Superior temporal gyrus (tissue), 1 donor: ENCODE results near the gene MAST4.

Experiments used
- DNase-seq: peaks from one replicate; pipeline ENCODE4 v3.0.0-alpha.2; 2016; ENCODE audit errors: extremely low spot score

The MAST4 gene

DNA sequence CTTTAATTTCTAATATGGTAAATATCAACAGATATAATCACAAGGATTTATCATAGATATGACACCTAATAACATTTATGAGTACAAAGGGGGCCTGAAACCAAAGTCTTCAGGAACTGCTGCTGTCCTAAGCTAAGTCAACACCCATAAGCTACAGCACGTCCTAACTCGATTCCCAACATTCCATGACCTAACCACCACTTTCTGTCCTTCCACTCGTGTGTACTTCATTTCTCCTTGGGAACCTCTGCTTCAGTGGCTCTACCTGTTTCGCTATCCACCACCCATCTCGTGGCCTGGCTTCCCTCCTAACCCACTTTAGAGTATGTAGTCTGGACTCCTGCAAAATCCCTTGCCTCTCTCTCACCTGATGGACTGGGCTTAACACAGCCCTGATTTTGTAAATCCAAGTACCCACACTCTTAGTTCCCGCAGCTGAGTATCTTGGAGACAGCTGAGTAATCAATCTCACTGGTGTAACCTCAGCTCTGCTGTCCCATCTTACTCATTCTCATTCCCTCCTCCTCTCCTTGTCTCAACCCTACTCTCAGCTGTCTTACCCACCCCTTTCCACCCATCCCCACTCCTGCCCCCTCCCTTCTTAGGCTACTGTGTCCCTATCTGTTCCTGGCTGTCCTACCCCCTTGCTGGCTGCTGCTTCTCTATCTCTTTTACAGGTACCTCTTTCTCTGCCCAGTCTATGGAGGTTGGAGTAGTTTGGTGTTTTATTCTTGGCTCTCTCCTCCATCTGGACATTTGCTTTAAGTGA is 101.8 kb downstream of the MAST4 start:
- no peak for DNase-seq

DNA sequence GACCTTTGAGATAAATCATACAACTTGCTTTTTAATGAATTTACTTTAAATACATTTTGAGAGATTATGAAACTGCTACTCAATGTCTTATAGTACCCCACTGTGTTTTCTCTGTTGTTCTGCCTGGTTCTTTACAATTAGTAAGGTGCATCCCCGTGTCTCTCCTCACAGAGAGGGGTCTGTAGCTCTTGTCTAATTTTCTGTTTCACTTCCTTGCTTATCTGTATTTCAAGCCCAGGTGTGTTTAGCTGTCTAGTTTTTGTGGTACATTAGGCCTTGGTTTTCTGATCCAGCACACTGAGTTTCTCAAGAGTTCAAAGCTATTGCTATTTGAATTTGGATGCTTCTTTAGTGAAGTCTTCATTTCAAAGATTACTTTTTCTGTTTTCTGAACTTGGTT is 105.1 kb downstream of the MAST4 start:
- DNase-seq, result no peak

DNA sequence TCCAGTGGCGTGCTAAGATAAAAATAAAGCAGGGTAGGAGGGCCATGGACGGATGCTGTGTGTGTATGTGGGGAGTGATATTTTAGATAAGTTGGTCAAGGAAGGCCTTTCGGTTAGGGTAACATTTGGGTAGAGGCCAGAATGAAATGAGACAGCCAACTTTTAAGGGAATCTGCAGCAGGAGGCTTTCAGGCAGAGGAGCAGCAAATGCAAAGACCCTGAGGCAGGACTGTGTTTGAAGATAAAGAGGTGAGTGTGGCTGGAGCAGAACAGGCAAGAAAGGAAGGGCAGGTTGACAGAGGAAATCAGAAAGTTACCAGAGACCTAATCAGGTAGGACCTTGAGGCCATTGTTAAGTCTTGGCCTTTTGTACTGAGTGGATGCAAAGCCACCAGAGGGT is 106.2 kb downstream of the MAST4 start:
- DNase-seq, result no peak

DNA sequence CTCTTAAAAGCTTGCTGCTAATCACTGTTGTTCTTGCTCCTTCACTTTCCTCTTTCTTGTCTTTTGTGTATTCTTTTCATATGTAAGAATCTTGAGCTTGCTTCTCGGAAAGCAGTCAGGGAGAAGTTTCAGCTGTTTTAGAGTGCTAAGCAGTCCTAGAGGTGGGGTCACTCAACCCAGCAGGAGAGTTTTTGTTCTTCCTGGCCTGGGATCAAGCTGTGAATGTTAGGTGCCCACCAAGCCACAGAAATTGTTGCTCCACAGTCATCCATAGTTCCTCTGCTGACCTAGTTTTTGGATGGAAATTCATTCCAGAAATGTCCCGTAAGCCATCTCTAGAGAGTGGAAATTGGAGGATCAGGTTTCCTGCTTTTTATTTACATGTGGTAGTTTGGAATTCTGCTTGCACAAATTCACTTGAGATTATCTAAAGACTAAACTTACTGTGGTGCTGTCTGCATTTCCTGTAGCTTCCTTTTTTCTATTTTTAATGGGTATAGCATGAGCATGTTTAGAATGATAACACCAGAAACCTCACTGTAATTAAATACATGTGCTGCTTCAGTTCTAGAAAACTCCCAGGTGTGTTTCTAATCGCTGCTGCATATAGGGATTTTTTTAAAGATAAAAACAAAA is 108.7 kb downstream of the MAST4 start:
- DNase-seq, result no peak

DNA sequence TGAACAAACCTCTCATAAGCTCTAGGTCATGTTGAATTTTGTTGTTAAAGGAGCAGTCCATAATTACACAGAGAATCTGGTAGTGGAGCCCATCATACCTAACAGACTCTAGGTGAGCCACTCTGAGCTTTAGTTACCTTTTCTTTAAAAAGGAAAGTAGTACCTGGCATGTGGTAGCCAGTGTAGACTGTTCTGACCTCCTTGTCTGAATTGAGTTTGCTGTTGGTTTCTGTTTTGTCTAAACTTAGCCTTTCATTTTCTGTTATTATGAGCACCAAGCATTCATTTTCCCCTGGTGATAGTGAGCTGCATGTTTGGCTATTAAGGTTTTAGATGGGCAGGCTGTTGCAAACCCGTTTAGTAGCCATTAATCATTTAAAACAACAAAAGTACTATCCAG is 112.2 kb downstream of the MAST4 start:
- DNase-seq, result no peak

DNA sequence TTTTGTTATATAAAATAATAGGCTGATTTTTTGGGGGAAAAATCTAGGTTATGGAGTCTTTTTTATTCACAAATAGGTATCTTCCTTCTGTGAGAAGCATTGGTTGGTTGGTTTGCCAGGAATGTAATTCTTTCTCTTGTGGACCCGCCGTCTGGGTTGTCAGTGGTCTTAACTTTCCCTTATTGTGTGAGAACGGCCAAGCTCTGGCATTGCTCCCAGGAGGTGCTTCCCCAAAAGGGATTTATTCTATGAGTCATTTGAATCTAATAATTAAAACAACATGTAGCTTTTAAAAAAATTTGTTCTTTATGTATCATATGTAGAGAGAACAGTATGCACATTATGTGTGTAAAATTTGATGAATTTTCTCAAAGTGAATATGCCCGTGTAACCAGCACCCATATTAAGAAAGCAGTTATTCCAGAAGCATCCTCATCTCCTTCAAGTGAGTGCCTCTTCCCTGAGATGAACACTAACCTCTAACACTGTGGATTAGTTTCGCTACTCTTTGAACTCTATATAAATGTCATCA is 114.4 kb downstream of the MAST4 start:
- DNase-seq, result no peak

DNA sequence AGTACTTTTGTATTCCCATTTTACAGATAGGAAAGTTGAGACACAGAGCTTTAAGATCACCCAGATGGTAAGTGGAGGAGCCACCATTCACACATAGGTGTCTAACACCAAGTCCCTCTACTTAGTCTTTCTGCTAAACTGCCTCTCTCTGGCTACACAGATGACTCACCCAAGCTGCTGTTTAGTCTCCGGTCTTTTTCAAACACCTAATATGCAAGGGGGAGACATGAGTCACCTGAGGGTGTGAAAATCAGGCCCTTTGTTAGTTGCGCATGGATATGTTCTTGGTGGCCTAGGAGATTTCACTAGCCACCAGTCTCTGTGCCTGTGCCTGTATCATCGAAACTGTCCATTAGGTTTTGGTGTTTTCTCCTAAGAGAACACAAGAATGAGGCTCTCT is 117.8 kb downstream of the MAST4 start:
- no peak for DNase-seq

DNA sequence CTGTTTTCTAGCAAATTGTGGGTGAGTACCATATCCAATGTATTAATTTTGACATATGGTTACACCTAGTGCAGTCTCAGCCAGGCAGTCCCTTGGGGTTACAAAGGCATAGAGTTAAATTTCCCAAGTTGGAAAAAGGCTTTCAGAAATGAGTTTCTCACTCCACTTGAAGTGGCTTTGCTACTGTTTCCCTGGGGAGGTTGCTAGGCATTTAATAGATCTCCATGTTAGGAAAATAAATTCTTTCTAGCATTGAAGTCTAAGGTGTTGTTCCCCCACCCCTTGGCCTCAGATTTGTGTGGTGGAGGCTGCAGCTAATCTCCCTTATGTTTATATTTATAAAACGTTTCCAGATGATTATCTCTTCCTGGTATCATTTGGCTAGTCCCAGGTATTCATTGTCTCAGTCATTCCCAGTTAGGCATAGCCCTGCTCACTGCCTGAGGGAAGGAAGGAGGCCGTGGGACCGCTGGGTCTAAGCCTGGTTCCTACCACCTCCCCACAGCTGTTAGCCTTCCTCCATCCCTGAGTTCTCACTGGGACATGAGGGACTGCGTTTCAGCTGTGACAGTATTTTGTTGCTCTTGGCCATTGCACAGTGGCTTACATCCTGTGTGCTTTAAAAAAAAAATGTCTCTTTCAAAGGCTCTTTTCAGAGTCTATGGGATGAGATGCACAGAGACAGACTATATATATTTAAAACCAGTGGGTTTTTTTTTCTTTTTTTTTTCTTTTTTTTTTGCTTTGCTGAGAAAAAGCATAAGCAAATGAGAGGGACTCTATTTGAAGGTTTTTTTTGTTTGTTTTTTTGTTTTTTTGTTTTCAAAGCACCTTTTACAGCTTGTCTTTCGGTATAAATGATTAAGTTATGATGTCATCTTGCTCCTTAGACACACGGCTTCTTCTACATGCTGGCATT is 121.5 kb downstream of the MAST4 start:
- peak; percentile 30 for DNase-seq

DNA sequence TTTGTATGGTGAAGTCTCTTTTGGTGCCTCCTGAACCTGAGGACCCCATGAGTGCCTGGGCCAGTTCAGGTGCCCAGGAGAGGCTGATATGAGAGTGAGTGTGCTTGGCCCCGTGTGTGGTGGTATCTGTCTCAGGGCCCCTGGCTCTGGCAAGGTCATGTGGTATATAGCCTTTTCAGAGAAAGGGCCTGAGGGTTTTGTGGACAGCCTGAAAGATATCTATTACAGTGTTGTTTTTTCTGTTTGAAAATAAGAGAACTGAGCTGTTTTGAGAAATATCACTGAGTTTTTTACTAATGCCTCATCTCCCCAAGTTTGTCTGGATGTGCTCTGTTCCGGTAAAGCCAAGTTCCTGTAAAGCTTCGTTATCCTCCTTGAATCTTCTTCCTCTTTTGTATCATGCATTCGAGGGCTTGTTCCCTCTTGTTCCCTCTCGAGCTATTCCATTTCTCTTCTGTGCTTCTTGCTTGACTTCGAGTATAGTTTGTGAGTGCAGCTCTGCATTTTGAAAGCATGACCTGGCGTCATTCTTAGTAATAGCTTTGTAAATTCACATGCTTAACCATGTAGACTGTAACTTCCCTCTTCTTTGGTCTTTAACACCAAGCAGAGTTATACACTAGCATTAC is 122.3 kb downstream of the MAST4 start:
- DNase-seq, result no peak

DNA sequence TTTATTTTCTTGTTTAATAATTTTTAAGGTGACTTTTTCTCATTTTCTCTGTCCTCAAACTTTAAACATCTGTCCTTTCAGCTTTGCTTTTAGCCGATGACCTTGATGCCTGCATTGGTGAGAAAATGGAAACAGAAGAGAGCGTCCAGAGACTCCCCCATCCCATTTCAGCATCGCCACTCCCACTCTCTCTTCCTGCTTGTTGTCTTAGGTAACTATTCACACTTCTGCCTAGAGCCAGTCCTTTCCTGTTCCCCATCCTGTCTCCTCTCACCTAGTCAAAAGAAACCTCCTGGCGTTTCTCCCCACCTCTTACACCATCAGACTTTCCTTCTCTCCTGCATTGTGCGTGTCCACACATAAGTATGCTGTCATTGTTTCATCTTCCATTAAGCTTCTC is 124.6 kb downstream of the MAST4 start:
- no peak for DNase-seq

DNA sequence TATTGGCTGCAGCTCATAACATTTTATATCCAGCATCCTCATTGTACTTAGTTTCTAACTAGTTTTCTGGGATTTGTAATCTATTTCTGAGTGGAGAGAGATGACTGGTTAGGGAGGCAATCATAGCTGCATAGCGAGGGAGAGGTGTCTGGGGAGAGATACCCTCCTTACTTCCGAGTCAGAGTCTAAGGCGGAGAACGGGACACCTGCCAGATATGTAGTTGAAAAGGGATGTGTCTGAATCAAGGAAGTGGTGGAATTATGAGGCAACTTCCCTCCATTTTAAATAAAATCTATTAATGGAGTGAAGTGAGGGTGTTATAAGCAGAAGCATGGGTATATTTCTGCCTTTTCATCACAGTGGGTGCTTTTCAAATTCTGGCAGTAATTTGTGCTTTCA is 126.5 kb downstream of the MAST4 start:
- no peak for DNase-seq

DNA sequence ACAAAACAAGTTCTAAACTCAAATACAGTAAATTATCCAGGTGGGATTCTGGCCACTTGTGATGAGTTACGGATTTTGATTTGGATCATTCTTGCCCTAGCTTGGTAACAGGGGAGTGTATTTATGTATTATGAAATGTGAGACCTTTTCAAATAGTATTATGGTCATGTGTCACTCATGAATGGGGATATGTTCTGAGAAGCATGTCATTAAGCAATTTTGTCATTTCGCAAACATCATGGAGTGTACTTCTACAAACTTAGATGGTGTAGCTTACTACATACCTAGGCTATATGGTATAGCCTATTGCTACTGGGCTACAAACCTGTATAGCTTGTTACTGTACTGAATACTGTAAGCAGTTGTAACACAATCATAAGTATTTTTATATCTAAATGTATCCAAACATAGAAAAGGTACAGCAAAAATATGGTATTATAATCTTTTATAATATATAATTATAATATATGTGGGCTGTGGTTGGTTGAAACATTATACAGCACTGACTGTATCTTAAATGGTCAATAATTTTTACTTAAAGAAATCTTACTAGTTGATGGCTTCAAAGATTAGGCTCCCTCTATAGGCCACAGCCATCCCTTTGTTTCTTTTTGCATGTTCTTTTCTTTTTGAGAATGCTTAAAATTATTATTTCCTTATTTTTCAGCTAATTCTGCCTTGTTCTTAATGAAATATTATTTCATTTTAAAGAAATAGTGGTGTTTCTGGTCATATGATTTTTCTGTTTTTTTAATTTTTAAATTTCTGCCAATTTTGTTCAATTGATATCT is 128.4 kb downstream of the MAST4 start:
- no peak for DNase-seq

DNA sequence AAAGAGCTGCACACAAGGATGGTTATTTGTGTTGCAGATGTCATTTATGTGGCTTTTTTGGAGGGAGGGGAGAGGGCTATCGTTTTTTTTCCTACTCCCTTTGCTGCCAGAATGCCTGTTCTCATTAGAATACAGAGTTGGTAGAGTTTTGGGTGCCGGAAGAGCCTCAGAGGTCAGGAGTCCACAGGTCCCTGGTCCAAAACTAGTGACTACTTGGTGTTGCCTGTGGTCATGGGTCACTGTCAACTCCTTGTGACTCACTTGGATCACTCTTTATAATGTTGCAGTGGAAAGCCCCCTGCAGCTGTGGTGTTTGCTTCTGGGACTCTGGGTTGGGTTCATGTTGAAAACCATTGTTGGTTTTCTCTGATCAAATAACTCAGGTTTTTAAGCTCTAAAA is 131.4 kb downstream of the MAST4 start:
- DNase-seq, result no peak

DNA sequence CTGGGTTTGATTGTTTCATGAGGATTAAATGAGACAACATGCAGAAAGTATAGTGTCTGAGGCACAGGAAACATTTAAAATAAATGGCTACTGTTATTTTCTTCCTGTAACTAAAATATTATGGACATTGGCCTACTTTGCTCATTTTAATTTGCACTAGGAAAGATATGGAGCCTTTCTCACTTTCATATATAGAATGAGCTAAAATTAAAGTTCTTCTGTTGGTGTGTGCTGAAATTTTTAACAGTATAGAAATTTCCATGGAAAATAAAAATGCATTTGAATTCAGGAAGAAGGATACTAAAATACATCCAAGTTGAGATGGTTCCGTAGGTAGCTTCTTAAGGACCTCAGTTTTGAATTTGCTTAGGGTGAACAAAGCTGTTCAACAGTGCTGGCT is 131.9 kb downstream of the MAST4 start:
- peak; percentile 56 for DNase-seq

DNA sequence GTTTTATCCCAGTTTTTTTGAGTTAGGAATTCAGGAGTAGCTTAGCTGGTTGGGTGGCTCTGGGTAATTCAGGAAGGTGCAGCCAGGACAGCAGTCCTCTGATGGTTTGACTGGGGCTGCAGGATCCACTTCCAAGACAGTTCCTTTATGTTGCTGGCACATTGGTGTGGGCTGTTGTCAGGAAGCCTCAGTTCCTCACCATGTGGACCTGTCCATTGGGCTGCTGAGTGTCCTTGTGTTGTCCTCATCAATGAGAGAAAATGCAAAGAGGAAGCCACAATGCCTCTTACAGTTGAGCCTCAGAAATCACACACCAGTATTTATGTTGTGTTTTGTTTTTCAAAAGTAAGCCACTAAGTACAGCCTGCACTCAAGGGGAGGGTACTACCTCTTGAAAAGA is 140.9 kb downstream of the MAST4 start:
- no peak for DNase-seq

DNA sequence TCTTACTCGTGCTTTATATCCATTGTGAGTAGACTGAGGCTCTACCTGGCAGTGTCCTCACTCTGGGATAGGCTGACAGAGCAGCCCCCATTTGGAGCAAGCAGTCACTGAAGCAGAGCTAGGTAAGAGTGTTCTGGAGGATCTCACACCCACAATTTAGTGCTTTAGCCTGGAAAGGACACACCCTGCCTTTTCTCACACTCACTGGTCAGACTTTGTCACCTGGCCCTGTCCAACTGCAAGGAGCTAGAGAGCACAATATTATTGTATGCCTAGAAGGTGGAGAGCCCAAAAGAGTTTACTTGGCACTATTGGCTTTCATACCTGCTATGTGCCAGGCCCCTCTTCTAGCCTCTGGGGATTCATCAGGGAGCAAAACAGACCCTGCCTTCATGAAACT is 141.9 kb downstream of the MAST4 start:
- DNase-seq, result no peak

DNA sequence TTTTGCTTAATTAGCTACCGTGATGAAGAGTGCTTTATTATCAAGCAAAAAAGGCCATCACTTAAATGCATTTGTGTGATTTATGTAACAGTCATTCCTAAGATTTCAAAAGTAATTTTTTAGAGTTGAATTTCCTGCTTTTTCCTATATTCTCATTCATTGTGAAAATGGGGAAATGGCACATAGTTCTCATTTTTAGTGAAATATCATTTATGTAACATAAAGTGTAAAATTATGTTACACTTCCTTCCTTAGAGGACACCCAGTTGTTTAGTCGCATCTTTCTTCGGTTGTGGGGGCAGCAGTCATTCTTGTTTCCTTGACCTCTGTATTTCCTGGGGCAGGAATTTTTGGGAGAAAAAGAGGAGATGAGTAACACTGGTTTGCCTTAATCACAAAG is 142.8 kb downstream of the MAST4 start:
- no peak for DNase-seq

DNA sequence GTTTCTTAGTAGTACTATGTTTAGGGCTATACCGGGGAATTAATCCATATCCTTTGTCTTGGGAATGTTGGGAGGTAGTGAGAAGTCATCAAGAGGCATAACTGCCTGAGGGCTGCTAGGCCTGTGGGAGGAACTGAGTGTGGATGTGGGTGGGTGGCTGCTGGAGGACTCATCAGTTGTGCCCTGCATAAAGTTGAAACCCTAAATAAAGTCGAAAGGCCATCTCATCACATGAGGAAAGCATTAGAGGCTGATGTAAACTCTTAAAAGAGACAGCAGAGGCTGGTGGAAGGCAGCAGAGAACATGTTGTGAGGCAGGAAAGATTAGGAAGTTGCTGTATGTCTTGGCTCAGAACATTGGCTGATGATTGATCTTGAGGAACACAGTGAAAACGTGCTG is 143.8 kb downstream of the MAST4 start:
- no peak for DNase-seq

DNA sequence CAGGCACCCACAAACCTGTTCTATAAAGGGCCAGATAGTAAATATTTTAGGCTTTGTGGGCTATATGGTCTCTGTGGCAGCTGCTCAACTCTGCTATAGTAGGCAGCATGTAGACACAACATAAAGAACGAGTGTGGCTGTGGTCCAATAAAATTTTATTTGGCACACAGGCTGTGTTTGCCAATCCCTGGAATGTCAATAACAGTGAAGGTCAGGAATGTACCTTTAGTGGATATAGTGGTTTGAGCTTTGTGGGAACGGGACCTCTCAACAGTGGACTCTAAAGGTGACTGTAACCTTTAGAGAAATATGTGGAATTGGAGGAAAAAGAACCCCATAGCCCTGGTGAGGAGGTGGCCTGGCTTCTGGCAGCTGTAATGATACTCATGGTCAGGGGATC is 145.2 kb downstream of the MAST4 start:
- no peak for DNase-seq

DNA sequence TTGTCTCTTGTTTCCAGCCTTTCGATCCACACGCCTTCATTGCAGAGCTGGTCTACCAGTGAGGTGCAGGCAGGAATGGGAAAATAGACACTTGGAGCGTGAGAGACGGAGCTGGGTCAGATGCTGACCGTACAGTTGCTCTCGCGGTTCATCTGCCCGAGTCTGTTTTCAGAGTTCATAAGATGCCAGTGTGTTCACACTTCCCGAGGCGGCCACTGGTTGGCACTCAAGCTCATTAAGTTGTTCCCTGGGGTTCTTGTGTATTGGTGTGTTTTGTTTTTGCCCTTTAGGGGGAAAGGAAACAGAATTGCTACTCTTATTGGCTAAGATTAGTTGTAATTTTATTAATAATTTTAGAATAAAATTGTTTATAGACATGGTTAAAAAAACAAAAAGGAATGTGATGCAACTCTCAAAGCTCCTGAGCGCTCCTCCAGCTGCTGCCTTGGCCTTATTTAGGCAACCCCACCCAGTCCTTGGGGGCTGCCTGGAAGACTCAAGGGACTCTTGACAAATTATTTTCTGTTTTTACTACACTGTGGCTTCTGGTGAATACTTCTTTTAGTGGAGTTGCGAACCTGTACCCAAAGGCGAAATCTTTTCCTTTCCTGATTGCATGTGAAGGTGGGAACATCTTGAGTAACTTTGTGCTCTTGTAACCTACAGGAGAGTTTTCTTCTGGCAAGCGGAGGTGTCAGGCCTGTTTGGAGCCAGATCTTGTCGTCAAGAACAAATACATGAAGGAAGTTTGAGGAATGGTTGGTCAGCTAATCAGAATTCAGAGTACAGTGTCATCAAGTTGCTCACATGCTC is 146.1 kb downstream of the MAST4 start:
- peak; percentile 53 for DNase-seq
